NB4 (cell line): ENCODE data around the gene ILF3.

ENCODE experiments used
- MYC ChIP-seq: IDR thresholded peaks from 2 replicates; pipeline ENCODE4 v1.6.1; 2011; ENCODE audit warnings: low read depth, low read length
- POLR2A ChIP-seq: IDR thresholded peaks from 2 replicates; pipeline ENCODE4 v1.6.1; 2011; ENCODE audit warnings: mild to moderate bottlenecking; ENCODE audit not compliant: insufficient read length; ENCODE audit errors: extremely low read depth
- TF ChIP-seq, protein P1 (sequence below): IDR thresholded peaks from one replicate; pipeline ENCODE4 v1.5.1; 2012; ENCODE audit warnings: low read depth, low read length
- TF ChIP-seq, protein P2 (sequence below): IDR thresholded peaks from 2 replicates; pipeline ENCODE4 v1.6.1; 2011; ENCODE audit warnings: low read depth, low read length

DNA sequence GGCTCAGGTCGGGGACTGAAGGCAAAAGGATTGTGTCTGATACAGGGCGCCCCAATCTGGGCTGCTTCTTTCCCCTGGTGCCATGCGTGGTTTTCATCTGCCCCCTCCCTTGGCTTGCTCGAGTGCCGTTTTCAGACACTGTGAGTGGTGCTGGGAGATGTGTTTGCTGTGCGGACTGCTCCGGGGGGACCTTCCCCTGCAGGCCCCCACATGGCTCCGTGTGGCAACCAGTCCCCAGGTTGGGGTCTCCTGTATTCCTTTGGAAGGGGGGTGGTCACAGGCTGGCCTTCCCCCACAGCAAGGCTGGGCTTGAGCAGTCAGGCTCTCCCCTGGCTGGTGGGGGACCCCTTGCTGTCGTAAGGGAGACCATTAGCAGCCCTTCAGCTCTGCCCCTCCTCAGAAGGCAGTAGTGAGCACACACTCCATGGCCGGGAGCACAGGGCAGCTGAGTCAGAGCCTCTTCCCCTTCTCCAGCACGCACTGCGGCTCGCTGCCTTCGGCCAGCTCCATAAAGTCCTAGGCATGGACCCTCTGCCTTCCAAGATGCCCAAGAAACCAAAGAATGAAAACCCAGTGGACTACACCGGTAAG is 26.5 kb downstream of the ILF3 start:
- TF ChIP-seq, protein P1, sequence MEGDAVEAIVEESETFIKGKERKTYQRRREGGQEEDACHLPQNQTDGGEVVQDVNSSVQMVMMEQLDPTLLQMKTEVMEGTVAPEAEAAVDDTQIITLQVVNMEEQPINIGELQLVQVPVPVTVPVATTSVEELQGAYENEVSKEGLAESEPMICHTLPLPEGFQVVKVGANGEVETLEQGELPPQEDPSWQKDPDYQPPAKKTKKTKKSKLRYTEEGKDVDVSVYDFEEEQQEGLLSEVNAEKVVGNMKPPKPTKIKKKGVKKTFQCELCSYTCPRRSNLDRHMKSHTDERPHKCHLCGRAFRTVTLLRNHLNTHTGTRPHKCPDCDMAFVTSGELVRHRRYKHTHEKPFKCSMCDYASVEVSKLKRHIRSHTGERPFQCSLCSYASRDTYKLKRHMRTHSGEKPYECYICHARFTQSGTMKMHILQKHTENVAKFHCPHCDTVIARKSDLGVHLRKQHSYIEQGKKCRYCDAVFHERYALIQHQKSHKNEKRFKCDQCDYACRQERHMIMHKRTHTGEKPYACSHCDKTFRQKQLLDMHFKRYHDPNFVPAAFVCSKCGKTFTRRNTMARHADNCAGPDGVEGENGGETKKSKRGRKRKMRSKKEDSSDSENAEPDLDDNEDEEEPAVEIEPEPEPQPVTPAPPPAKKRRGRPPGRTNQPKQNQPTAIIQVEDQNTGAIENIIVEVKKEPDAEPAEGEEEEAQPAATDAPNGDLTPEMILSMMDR = no peak
- TF ChIP-seq POLR2A (no peak), MYC (no peak)
- TF ChIP-seq, protein P2, sequence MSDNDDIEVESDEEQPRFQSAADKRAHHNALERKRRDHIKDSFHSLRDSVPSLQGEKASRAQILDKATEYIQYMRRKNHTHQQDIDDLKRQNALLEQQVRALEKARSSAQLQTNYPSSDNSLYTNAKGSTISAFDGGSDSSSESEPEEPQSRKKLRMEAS = no peak
